ENCODE results near the gene NPC1. TPM values are rescaled to one million over a fixed set of nuclear protein-coding genes. Genes with fewer than 3 reads are reported as not detected.
"Not testable (repeated sequence)": the region's sequence is repeated elsewhere in the genome, so short reads cannot be mapped to it uniquely, and the experiment has no call there.

Gene NPC1
- total RNA-seq, 1 experiment from 2014 or later = 32.8 TPM

DNA sequence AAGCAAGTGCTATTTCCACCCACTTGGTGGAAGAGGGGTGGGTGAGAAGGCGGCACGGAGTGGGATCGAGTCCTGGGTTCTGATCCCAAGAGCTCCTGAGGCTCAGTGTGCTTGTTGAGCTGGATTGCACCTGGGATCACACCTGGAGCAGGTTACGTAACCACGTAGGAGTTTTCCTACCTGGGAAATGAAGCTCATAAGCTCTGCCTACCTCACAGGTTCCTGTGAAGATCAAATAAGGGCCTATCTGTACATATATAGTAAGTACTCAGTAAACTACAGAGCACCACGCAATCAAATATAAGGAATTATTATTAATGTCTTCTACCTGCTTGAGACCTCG, 11.0 kb downstream of the NPC1 start:
- DNase-seq (ENCODE audit: low spot score) = no peak

DNA sequence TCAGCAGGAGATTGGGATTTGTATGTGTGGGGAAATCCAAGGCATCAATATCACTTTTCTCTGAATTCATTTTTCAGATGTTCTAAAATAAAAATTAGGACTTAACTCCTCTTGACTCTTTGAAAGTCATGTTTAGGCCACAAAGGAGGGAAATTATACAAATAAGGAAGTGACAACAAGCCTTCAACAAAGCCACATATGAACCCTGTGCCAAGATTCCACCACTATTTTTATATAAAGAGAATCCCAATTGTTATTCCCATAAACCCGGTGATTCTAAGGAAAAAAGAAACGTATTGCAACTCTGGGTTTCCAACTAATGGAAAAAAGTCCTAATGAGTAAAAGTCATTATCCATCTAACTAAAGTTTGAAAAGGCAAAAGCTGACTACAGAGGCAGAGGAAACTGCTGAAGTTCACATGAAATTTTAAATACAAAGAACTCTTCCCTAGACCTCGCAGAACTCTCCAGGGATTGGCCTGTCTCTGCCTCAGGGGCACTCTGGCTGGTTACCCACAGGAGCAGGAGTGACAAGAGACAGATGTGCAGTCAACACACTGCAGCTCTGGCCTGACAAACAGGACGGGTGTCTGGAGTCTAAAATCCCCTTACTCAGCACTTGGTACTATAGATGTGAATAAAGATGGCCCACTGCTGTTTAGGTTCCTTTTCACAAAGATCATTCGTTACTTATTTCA, 11.5 kb downstream of the NPC1 start:
- no peak for DNase-seq (ENCODE audit: low spot score)

DNA sequence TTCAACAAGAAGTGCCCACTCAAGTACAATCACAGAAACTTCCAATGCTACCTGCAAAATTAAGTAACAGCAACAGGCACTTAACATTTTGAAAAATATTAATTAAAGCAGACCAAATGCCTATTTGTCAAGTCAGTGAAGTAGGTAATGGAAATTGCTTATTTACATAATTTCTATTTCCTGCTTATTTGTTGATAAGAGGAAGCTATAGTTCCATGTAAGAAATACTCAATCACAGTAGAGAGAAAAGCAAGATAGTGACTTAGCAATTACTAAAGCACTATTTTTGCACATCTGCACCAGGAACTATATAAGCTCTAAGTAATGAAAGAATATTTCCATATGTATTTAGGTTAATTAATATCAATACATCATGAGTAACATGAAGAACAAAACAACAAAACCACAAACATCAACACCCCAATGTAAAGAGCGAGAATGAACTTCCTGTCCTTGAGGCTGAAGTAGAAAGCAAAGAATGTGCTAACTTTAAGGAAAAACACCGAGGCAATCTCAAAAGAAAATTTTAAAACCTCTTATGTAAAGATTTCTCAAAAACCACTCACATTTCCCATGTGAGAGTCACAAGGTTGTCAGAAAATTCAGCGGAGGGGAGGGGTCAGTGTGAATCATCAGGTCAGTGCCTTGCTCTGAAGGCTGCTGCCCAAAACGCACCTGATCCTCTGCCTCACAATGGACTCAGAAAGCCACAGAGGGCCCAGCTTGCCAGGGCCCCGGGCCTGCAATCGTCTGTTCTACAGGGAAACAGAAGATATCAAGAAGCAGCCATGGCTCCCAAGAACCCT, 12.5 kb downstream of the NPC1 start:
- peak; percentile 48 for DNase-seq (ENCODE audit: low spot score)

DNA sequence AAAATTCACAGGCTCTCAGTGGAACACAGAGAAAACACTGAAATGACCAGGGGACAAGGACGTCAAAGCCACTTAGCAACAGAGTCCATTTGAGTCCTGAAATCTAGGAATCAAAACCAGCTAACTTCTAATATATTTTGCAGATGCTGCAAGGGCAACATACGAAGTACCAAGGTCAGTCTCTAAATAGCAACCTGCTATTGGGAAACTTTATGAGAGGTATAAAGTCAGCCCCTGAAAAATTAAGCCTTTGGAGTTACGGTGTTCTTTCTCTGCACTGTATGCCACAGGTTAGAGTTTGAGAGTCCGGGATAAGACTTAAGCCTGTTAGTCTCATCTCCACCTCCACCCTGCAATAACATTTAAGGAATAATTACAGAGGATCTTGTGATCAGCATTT, 13.3 kb downstream of the NPC1 start:
- no peak for DNase-seq (ENCODE audit: low spot score)

DNA sequence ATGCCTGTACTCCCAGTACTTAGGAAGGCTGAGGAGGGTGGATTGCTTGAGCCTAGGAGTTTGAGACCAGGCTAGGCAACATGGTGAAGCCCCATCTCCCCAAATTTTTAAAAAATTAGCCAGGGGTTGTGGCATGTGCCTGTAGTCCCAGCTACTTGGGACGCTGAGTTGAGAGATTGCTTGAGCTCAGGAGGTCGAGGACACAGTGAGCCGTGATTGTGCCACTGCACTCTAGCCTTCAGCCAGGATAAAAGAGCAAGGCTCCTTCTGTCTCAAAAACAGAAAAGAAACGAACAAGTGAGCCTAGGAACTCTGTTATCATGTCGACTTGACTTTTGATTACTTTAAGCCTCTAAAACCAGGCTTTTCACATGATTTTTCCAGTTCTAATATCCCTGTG, 13.7 kb downstream of the NPC1 start:
- no peak for DNase-seq (ENCODE audit: low spot score)

DNA sequence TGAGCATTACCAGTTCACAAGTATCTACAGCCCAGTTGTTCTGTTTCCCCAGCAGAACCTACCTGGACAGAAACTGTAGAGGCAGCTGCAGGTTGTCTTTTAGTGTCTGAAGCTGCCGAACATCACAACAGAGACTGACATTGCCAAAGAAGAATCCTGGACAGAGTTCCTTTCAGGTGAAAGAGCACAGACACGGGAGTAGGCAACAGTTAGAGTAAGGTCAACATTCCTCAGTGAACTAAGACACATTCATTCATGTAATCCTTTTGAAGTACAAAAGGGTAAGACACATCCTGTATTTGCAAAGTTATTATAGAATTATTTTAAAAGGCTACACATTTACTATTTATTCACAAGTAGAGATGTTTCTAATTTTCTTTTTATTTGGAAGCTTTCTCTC, 14.3 kb downstream of the NPC1 start:
- no peak for DNase-seq (ENCODE audit: low spot score)

DNA sequence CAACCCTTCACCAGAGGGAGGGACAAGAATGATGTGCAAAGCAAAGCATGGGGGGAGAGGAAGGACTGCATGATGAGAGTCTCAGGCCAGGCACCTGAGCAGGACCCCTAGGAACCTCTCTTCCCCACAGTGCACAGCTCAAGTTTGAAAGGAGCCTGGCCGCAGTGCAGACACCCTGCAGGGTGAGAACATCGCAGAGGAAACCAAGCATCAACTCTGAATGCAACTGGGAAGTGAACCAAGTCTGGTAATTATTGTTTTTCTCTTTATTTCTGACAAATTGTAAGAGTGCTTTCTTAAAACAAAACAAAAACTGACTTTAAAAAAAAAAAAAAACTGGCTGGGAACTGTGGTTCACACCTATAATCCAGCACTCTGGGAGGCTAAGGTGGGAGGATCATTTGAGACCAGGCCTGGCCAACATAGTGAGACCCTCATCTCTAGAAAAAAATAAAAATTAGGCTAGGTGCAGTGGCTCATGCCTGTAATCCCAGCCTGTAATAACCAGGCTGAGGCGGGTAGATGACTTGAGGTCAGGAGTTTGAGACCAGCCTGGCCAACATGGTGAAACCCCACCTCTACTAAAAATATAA, 15.3 kb downstream of the NPC1 start:
- DNase-seq (ENCODE audit: low spot score) = no peak

DNA sequence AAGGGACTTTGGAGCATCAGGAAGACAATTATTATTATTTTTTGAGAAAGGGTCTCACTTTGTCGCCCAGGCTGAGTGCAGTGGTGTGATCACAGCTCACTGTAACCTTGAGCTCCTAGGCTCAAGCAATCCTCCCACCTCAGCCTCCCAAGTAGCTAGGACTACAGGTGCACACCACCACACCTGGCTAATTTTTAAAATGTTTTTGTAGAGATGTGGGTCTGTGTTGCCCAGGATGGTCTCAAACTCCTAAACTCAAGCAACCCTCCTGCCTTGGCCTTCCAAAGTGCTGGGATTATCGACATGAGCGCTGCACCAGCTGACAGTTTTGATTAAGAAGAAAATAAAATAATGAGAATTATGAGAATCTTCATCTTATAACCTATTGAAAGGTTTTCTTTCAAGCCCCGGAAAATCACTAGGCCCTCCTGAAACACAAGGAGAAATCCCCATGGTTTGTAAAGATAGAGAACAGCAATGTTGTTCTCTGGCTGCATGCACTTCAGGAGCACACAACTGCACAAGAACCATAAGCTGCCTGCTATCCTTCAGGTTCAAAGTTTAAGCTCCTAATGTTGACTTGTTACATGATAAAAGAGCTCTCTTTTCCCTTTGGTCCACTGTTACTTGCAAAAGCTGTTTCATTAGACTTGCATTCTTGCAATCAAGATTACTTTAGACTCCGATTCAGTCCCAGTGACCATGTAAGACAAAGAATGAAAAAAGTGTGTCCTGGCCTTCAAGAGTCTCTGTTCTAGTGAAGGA, 16.8 kb downstream of the NPC1 start:
- no peak for DNase-seq (ENCODE audit: low spot score)

DNA sequence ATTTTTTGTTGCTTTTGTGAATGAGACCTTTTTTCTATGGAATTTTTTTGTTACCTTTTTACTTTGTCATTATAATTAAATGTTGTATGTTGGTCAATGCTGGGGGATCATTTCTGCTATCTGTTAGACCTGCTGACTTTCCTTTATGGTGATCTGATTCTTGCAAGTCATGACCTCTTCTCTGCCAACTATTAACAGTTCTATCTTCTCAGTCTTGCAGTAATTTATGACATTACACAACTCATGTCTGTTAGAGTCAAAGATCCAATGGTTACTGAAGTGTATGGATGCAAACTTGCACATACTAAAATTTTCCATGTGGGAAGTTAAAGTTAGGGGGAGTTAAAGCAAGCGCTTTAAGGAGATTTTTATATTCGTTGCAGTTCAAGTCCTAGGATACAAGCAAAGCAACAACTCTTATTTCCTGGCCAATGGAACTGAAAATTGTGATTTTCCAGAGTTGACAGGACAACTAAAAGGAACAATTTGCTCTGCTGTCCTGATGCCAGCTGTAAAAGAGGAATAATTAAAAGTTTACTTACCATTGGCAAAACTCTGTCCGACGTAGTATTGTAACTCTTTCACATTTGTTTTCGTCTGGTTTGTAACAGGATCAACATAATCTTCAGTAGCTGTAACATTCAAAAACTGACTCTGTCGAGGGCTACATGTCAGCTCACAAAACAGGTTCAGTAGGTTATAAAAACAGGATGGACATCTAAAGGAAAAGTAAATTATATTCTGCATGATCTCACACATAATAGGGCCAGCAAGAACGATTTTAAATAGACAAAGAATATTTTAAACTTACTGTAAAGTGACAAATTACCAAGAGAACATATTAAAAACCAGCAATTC, 17.8 kb downstream of the NPC1 start:
- no peak for DNase-seq (ENCODE audit: low spot score)

DNA sequence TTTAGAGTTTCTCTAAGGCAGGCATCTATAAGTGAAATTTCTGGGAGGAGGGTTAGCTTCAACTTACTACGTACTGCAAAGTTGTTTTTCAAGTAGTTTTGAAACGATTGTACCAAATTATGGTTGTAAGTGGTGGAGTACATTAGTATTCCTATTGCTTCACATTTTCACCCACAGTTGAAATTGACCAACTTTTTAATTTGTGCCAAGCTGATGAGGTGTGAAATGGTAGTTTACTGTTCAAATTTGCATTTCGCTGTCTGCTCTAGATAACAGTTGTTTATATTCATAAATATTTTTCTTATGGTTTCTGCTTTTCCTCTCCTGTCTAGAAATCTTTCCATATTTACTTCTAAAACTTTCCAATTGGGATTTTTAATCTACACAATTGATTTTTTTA, 18.6 kb downstream of the NPC1 start:
- DNase-seq (ENCODE audit: low spot score) = no peak

DNA sequence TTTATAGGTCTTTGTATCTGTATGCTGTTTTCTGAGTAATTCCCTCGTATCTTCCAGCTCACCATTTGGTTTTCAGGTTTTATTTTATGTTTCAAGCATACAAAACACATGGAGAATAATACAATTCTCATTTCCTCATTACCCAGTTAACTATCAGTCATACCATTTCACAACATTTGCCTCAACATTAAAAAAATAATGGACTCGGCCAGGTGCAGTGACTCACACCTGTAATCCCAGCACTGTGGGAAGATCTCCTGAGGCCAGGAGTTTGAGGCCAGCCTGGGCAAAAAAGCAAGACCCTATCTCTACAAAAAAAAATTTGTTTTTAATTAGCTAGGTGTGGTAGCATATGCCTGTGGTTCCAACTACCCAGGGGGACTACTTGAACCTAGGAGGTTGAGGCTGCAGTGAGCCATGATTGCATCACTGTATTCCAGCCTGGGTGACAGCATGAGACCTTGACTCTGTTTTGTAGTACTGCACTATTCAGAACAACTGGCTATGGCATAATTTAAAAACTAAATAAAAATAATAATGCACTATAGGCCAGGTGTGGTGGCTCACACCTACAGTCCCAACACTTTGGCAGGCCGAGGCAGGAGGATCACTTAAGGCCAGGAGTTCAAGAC, 20.3 kb downstream of the NPC1 start:
- no peak for DNase-seq (ENCODE audit: low spot score)

DNA sequence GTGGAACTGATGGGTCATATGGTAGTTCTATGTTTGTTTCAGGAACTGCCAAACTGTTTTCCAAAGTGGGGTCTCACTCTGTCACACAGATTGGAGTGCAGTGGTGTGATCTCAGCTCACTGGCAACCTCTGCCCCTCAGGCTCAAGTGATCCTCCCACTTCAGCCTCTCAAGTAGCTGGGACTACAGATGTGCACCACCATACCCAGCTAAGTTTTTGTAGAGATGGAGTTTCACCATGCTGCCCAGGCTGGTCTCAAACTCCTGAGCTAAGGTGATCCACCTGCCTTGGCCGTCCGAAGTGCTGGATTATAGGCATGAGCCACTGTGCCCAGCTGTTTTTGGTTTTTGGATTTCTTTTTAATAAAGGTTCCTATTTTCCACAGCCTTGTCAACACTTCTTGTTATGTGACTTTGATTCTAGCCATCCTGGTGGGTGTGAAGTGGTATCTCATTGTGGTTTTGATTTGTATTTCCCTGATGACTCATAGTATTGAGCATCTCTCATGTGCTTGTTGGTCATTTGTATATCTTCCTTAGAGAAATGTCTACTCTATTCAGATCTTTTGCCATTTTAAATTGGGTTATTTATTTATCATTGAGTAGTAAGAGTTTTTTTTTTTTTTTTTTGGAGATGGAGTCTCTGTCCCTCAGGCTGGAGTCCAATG, 22.8 kb downstream of the NPC1 start:
- no peak for DNase-seq (ENCODE audit: low spot score)

DNA sequence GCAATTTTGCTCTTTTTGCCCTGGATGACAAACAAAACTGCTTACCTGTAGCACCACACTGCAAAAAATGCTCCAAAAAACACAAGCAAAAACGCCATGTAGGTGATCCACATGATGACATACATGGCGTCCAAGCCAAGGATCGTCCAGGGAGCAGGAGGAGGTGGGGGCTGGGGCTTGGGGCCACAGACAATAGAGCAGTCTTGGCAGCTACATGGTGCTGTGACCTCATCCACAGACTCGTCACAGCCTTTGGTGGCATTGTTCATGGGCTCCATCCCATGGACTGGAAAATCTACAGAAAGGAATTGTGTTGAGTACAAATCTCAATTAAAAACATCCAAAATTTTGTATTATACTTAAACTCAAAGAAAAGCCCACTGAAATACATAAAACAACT, 26.1 kb downstream of the NPC1 start:
- DNase-seq (ENCODE audit: low spot score) = no peak

DNA sequence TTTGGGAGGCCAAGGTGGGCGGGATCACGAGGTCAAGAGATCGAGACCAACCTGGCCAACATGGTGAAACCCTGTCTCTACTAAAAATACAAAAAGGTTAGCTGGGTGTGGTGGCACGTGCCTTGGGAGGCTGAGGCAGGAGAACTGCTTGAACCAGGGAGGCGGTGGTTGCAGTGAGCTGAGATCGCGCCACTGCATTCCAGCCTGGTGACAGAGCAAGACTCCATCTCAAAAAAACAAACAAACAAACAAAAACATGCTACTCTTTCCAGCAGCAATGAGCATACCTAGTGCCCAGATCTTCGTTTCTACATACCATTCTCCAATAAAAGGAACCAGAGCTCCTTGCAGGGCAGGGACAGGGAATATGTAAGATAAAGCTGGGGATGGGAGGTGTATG, 28.8 kb downstream of the NPC1 start:
- not testable (repeated sequence) for DNase-seq (ENCODE audit: low spot score)

DNA sequence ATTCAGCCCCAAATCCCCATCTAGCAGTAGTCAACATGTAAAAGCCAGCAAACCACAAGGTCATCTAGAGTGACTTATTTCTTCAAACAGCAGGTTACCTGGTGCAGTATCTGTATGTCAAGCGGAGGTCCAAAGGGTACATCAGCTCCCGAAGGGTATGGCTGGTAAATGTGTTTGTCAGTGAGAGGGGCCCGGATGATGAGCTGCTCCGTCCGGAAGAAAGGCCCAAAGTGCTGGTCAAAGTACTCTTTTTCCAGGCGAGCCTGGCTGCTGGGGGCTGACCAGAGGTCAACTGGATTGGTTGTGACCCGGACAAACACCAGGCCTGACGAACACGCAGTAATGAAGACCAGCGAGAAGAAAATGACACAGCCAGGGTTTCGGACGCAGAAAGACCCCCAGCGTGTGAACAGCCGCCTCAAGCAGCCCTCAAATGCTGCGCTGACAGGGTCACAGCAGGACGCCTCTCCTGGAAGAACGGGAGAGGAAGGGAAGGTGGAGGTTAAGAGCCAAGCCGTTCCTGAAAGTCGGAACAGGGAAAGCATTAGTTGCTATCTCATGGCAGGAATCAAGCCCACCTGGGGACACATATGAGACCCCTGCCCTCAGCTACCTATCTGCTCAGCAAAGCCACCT, 30.0 kb downstream of the NPC1 start:
- no peak for DNase-seq (ENCODE audit: low spot score)

DNA sequence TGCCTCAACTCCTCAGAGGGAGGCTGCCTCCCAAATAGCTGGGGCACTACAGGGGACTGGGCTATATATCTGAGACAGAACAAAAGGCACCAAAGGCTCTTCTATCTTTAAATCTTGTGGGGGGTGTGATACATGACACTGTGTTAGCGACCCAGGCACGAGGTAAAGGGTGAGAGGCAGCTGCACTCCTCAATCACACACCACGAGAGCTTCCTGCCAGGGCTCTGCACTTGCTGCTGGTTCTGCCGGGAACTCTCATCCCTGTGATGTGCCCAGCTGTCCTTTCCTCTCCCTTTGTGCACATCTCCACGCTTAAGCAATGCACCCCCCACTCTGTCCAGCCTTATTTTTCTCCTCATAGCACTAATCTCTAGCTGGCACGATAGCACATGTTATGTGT, 32.4 kb downstream of the NPC1 start:
- DNase-seq (ENCODE audit: low spot score) = no peak

DNA sequence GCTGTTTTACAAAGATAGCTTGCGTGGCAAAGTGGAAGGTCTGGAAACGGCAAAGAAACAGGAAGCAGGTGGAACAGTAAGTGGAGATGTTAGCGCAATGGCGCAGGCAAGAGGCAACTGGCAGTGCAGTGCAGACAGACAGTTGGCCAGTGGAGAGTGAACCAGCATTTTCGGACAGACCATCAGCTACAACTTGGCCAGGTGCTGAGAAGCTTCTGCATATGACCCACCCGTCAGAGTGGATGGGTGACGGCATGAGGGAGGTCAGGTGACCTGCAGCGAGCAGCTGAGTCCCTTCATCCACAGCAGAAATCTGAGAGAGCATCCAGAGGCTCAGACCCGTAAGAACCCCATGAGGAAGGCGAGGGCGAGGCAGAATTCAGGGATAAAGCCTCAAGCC, 33.8 kb downstream of the NPC1 start:
- no peak for DNase-seq (ENCODE audit: low spot score)

DNA sequence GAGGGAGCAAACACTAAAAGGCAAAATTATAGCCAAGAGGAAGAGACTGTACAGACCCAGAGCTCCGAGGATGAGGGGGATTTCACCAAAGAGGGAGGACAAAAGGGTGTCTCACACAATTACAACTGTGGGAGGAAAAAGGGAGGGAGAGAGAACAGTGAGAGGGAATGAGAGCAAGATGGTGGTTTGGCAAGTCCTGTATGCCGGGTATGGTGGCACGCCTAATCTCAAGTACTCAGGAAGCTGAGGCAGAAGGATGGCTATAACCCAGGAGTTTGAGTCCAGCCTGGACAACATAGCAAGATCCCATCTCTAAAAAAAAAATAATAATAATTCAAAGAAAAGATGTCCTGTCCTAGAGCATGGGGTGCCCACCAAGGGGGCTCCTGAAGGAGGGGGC, 34.3 kb downstream of the NPC1 start:
- DNase-seq (ENCODE audit: low spot score) = no peak

DNA sequence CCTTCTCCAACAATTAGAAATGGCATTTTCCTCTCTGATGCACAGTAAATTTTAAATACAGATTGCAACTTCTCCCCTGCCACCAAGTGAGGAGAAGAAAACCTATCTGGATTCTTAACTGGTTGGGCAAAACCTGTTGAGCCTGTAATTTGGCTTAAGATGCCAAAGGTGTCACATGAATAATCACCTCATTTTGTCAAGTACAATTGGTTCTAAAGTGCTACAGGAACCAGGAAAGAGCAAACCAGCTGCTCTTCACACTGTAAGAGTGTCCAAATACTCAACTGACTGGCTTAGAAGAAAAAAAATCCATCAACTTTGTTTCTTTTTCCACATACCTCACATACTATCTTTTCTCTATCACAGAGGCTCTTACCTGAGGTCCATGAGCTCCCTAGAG, 35.4 kb downstream of the NPC1 start:
- DNase-seq (ENCODE audit: low spot score) = no peak

DNA sequence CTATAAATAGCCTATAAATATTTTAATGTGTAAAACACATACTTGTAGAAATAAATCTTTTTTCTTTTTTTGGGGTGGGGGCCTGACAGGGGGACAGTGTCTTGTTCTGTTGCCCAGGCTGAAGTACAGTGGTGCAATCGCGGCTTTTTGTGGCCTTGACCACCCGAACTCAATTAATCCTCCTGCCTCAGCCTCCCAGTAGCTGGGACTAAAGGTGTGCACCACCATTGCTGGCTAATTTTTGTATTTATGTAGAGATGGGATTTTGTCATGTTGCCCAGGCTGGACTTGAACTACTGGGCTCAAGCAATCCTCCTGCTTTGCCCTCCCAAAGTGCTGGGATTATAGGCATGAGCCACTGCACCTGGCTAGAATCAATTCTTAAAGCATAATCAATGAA, 37.6 kb downstream of the NPC1 start:
- DNase-seq (ENCODE audit: low spot score) = no peak
